SK-N-DZ (cell line): ENCODE data around the gene SLC25A41.
A peak's percentile ranks its signal among the peaks of the same experiment; 100 is the strongest.
"Not testable (repeated sequence)": the region's sequence is repeated elsewhere in the genome, so short reads cannot be mapped to it uniquely, and the experiment has no call there.

Source experiments
- DNase-seq: peaks from one replicate; pipeline ENCODE4 v3.0.0-alpha.2; 2015; ENCODE audit warnings: low spot score

The SLC25A41 gene

GRCh38 chr19:6428692-6429418 is 4.7 kb downstream of the SLC25A41 start:
- DNase-seq: not testable (repeated sequence)

GRCh38 chr19:6427131-6427530 is 6.4 kb downstream of the SLC25A41 start:
- no peak for DNase-seq

GRCh38 chr19:6425732-6426620 is 7.6 kb downstream of the SLC25A41 start:
- no peak for DNase-seq

GRCh38 chr19:6424939-6425731 is 8.4 kb downstream of the SLC25A41 start:
- DNase-seq: peak; percentile 100

GRCh38 chr19:6424195-6424938 is 9.2 kb downstream of the SLC25A41 start, which contains the start of gene KHSRP:
Gene KHSRP (minus strand): TSS chr19:6424811. CDS start chr19:6424701, 110 bp downstream.
- DNase-seq: no peak

GRCh38 chr19:6423499-6424194 is 9.9 kb downstream of the SLC25A41 start:
- DNase-seq: no peak

- DNase-seq: no peak
Measured at GRCh38 chr19:6421075-6422014, 12.2 kb downstream of the SLC25A41 start.

GRCh38 chr19:6418562-6418932 is 15.0 kb downstream of the SLC25A41 start:
- DNase-seq: no peak

- DNase-seq: no peak
Measured at GRCh38 chr19:6417713-6418561, 15.6 kb downstream of the SLC25A41 start.

- DNase-seq: no peak
Measured at GRCh38 chr19:6416658-6417405, 16.7 kb downstream of the SLC25A41 start.

GRCh38 chr19:6415591-6416190 is 17.9 kb downstream of the SLC25A41 start:
- DNase-seq: no peak

GRCh38 chr19:6414793-6415590 is 18.6 kb downstream of the SLC25A41 start:
- no peak for DNase-seq

GRCh38 chr19:6413721-6414643 is 19.6 kb downstream of the SLC25A41 start:
- no peak for DNase-seq

- no peak for DNase-seq
Measured at GRCh38 chr19:6413291-6413690, 20.3 kb downstream of the SLC25A41 start.

GRCh38 chr19:6412447-6413091 is 21.0 kb downstream of the SLC25A41 start:
- peak; percentile 23 for DNase-seq
